GF-D8 (cell line): ENCODE data around the gene MAPK8IP2.
A peak's percentile ranks its signal among the peaks of the same experiment; 100 is the strongest.
"Not testable (repeated sequence)": the region's sequence is repeated elsewhere in the genome, so short reads cannot be mapped to it uniquely, and the experiment has no call there.

ENCODE experiments used
- DNase-seq: peaks from one replicate; lab custom pipeline; 2025; lab: John Stamatoyannopoulos, UW

The MAPK8IP2 gene

DNA sequence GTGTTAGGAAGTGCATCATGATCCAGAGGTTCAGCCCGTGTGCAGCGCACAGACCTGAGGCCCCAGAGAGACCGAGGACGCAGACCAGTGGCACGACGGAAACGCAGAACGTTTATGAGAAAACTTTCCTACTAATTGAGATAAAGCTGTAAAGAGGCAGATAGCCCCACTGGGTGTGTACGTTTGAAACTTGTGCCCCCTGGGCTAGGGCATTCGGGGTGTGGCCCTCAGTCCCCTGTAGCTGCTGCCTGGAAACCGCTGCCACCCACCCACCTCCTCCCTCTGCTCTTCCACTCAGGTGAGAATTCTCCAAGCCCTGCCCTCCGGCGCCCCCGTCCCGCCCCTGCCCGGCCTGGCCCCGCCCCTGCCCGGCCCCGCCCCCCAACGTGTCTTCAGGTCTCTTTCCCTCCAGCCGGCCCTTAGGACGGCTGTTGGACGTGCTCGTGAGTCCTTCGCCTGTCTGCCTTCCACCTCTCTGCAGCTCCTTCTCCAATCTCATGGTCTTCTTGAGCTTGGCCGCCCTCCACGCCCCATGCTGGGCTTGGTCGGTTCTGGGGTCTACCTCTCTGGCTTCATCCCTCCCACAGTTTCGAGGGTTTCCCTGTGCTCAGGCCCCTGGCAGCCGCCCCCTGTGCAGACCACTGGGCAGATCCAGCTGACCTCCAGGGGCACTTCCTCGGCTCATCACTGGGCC lies 12.1 kb downstream of the MAPK8IP2 start:
- no peak for DNase-seq

DNA sequence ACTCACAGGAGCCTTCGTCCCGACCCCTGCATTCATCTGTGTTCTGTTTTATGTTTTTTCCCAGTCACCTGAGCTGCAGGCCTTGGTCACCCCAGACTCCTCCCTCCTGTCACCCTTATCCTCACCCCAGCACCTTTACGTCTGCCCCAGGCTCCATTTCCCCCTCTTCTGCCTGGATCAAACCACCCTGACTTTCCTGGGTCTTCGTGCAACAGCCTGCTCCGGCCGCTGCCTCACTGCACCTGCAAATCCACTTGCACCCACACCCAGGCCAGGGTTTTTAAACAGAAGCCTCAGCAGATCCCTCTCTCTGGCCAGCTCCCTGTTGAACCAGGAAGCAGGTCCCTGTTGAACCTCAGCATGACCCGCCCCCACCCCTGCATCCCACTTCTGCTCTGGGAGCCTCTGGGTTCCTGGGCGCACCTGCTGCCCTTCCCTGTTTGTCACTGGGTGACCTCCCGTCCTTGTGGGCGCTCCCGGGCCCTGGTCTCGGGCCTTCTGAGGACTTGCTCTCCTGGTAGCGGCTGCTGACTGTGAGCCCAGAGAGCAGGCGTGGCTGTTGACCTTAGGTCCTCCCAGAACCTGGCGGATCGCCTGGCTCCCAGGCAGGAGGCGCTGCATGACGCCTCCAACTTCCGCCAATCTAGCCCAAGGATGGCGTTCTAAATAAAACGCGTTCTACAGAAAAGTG lies 12.8 kb downstream of the MAPK8IP2 start:
- DNase-seq: no peak

DNA sequence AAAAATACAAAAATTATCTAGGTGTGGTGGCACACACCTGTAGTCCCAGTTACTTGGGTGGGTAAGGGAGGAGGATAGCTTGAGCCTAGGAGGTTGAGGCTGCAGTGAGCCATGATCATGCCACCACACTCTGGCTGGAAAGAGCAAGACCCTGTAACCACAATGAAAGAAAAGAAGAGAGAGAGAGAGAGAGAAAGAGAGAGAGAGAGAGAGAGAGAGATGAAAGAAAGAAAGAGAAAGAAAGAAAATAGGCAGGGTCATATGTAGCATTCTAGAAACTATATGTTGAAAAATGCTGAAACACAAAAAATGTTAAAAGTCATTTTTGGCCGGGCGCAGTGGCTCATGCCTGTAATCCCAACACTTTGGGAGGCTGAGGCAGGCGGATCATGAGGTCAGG lies 13.7 kb downstream of the MAPK8IP2 start:
- DNase-seq: not testable (repeated sequence)

GRCh38 chr22:50620593-50621355 lies 20.2 kb downstream of the MAPK8IP2 start:
- DNase-seq: no peak

- peak; percentile 65 for DNase-seq
These were observed 20.8 kb downstream of the MAPK8IP2 start for GRCh38 chr22:50621356-50621880.

DNA sequence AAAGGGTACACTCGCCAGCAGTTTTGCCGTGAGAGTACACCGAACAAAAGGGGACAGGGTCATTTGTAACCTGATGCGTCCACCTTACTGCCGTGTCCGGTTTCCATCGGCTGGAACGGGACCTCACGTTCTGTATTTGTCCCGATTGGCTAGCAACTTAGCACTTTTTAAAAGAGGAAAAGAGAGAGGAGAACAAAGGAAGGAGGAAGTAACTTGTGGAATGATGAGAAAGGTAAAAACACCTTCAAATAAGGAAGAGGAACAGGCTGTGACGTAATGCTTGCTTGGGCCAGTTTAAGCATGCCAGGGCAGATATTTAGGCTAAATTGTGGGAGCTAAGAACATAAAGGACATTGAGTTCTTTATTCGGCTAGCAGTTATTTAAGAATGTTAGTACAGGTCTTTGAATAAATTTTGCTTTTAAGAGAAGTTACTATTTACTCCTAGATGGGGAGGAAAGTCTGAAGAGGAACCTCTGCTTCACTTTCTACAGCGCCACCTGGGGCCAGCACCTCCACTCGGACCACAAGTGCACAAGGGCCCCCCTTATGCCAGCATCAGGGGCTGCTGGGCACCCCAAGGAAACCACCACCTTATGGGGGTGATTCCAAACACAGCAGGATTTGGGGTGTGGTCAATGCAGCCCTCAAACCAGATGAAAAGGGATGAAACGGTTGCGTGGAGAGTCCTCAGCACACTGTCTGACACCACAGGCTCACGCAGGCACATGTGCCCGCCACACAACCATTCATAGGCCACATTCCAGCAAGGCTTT lies 21.5 kb downstream of the MAPK8IP2 start:
- DNase-seq: no peak

GRCh38 chr22:50622723-50623327 lies 22.2 kb downstream of the MAPK8IP2 start:
- DNase-seq: no peak

GRCh38 chr22:50624347-50625130 lies 23.9 kb downstream of the MAPK8IP2 start:
- DNase-seq: no peak

DNA sequence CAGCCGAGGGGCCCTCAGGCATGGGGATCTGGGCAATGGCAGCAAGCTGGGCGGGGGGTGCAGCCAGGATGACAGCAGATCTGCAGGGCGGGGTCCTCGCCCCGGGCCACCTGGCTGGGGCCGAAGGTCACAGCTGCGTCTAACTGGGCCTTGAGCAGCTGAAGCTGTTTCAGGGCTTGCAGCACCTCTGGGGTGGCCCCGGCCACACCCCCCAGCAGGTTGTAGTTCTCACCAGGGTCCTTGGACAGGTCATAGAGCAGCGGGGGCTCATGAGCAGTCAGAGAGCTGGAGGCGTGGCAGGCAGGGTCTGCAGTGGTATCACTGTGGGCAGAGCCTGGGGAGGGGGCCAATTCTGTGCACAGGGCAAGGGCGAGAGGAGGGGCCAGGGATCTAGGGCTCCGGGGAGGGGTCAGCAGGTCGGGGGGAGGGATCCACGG lies 24.6 kb downstream of the MAPK8IP2 start:
- DNase-seq: no peak

- no peak for DNase-seq
These were observed 25.1 kb downstream of the MAPK8IP2 start for GRCh38 chr22:50625568-50626313.

GRCh38 chr22:50626314-50626849 lies 25.8 kb downstream of the MAPK8IP2 start:
- no peak for DNase-seq

DNA sequence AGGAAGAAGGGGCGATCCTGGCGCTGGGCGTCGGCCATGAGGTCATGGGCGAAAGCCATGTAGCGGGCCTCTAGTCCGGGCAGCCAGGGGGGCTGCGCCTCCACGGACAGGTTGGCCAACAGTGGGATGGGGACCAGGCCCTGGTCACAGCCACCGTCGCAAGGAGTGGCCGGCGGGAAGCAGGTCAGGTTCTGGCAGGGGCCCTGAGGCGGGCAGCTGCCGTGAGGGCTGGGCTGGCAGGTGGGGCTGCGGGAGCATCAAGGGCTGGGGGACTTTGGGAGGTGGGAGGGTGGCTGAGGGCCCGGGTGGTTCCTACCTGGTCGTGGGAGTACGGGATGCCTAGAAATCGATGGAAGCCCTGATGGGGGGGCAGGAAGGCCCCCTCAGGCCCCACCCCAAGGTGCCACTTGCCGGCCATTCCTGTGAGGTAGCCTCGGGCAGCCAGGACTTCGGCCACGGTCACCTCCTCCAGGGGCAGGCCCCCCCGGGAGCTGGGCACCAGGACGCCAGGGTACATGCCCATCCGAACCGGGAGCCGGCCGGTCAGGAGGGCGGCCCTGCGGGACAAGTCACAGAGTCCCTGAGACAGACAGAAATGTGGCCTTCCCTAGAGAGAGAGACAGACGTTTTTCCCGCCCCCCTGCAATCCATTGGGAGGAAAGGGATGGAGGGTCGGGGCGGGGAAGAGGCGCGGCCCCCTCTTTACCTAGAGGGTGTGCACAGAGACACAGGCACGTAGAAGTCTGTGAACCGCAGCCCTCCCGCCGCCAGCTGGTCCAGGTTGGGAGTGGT lies 26.5 kb downstream of the MAPK8IP2 start:
- DNase-seq: no peak

DNA sequence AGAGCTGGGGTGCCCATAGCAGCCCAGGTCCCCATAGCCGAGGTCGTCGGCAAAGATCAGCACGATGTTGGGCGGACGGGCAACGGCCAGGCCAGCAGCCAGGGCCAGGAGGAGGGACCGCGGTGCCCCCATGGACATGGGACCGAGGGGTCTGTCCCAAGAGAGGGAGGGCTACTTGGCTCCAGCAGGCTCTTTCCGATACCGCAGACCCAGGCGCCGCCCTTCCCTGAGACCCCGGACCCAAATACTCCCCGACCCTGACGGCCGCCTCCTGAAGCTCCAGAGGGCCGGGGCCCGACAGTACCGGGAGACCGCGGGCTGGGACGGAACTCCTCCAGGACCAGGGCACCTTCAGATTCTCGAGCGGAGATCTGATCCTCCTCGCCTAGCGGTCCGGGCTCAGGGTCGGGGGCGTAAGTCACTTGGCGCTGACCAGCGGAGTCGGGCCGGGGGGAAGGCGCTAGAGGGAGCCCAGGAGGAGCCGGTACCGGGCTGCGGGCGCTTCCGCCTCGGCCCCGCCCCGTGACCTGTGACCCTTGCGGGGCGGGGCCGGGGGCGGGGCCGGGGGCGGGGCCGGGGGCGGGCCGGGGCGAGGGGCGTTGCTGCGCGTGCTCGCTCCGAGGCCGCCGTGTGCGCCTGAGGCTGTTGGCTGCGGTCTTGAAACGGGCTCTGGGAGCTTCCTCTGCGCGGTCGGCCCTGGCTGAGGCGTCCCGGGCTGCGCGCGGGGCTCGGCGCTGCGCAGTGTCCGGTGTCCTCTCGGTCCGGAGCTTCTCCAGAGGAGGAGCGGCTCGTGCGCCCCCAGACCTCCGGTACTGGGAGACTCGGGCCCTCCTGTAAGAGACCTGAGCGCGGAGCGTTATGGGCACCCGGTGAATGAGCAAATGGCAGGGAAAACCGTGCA lies 27.3 kb downstream of the MAPK8IP2 start, which contains the start of gene ARSA:
Gene ARSA, minus strand, starts transcription at position 511 of the 901 bp plus-strand sequence. Its CDS starts 373 bp downstream, at position 138.
- DNase-seq: peak; percentile 59

GRCh38 chr22:50628543-50629134 lies 28.0 kb downstream of the MAPK8IP2 start:
- no peak for DNase-seq

- DNase-seq: no peak
These were observed 29.8 kb downstream of the MAPK8IP2 start for GRCh38 chr22:50630376-50630775.

DNA sequence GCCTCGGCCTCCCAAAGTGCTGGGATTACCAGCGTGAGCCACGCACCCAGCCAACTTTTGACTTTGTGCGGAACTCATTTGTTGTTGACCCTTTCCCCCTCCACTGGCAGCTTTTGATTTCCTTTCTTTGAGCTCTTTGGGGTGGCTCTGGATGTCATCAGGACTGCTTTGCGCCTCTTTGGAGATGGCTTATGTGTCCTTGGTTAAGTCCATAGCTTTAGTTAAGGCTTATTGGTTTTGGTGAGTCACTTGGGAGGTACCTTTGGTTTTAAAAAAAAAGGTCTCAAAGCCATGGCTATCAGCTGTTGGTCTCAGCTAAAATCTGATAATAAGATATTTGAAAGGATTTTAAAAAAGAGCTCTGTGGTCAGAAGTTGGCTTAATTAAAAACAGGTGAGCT lies 32.5 kb downstream of the MAPK8IP2 start:
- no peak for DNase-seq

- DNase-seq: no peak
These were observed 33.2 kb downstream of the MAPK8IP2 start for GRCh38 chr22:50633771-50634170.
